ENCODE data around the gene NRDC. TPM values are rescaled to one million over a fixed set of nuclear protein-coding genes. Genes with fewer than 3 reads are reported as not detected.

Gene NRDC
- total RNA-seq, 4 donors from 2014 or later, result 92.3 to 141 (median 113) TPM

DNA sequence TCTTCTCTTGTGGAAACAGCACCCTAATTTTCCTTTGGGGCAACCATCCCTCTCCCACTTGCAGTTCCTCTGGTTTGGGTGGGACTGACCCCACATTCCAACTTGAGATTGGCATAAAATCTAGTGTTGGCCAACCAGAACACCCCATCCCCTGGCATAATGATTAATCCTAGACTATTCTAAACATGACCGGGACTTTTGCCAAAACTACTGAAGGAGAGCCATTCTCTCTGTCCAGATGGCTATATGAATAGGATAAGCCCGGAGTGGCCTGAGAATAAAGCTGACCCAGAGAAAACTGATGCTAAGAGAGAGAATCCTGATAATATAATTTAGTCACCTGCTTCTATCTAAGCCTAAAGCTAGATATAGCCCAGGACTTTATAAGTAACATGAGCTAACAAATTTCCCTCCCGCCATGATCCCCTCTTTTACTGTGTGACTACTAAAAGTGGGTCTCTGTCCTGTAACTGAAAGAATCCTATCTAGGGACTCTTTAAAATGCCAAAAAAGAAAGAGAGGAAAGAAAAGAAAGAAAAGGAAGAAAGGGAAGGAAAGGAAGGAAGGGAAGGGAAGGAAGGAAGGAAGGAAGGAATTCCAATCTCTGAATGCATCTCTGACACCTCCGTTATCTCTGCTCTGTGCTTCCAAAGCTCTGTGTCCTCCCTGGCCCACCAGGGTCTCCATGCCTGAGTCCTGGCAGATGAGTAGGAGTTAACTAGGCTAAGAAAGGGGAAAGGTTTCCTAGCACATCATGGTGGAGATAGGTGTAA, 28.0 kb upstream of the NRDC start:
- TF ChIP-seq CTCF (IDR thresholded peaks at IDR 0.05; ENCODE audit: low read depth), result no peak

DNA sequence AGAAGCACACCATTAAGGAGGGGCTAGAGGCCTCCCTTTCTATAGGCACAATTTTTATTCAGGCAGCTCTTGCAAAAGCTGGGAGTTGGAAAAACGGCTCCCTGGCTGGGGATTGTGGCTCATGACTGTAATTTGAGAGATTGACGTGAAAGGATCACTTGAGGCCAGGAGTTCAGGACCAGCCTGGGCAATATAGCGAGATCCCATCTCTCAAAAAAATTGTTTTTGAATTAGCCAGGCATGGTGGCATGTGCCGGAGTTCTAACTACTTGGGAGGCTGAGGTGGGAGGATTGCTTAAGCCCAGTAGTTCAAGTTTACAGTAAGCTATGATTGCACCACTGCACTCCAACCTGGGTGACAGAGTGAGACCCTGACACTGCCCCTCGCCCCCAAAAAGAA, 23.9 kb upstream of the NRDC start:
- TF ChIP-seq CTCF (IDR thresholded peaks at IDR 0.05; ENCODE audit: low read depth), result no peak

DNA sequence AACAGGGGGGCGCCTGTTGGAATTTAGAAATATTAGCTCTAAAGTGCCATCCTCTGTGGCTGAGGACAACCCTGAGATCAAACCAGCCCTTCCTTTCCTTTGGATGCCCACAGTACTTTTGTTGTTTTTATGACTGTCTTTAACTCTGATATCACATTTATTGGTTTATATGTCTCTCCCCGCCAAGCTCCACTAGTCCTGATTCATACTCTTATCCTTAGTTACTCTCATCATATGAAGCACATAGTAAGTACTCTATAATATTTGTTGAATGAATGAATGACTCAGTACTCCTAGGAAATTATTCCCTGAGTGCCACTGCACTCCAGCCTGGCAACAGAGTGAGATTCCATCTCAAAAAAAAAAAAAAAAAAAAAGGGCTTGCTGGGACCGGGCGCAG, 22.6 kb upstream of the NRDC start:
- TF ChIP-seq CTCF (IDR thresholded peaks at IDR 0.05; ENCODE audit: low read depth), result no peak

DNA sequence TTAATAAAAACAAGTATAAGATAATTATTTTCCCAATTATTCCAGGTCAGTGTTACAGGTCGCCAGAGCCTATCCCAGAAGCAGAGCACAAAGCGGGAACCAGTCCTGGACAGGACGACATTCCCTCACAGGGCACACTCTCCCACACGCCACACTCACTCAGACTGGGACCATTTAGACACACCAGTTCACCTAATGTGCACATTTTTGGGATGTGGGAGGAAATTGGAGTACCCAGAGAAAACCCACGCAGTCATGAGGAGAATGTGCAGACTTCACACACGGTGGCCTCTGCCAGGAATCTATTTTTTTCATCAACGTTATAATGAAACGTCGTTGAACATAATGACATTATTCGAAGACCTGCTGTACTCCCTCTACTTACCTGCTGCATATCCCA, 20.5 kb upstream of the NRDC start:
- no peak for TF ChIP-seq CTCF (IDR thresholded peaks at IDR 0.05; ENCODE audit: low read depth)

- TF ChIP-seq CTCF (IDR thresholded peaks at IDR 0.05; ENCODE audit: low read depth), result no peak
These were observed 19.7 kb upstream of the NRDC start for GRCh38 chr1:51898090-51898734.

- TF ChIP-seq CTCF (IDR thresholded peaks at IDR 0.05; ENCODE audit: low read depth), result no peak
These were observed 19.1 kb upstream of the NRDC start for GRCh38 chr1:51897699-51898031.

GRCh38 chr1:51878308-51878615, 265 bp downstream of the NRDC start:
- TF ChIP-seq CTCF (IDR thresholded peaks at IDR 0.05; ENCODE audit: low read depth), result no peak

Measured in subcutaneous adipose tissue (tissue), 4 donors.